Pancreas (tissue), 10 donors: ENCODE results near the gene TRPM8. TPM values are rescaled to one million over a fixed set of nuclear protein-coding genes. Genes with fewer than 3 reads are reported as not detected.
A peak's percentile ranks its signal among the peaks of the same experiment; 100 is the strongest.

ENCODE experiments used
- ATAC-seq, 4 donors: fragments of 200-7000 bp; cut with Tn5 transposase; one replicate each; pipeline versions ENCODE4 v1.8.0 to v1.9.1; 2020; ENCODE audit warnings: mild to moderate bottlenecking in 4 of 4, moderate library complexity in 4 of 4
- DNase-seq, 6 donors: peaks; one replicate each; pipeline ENCODE4 v3.0.0-alpha.2; 2020
- FAIRE-seq: peaks from 2 replicates; lab custom pipeline; 2012; peaks lifted over from hg19 to GRCh38; lab: Jason Lieb, UNC
- H3K27ac ChIP-seq, 4 donors: fragments of 200-600 bp; sonication (generic); 1 replicate in 3 of 4; 2 replicates in 1 of 4; pipeline versions ENCODE4 v1.5.0 to v1.8.0; 2020
- H3K27me3 ChIP-seq, 4 donors: fragments of 200-600 bp; one replicate each; pipeline ENCODE4 v1.8.0; 2021
- H3K36me3 ChIP-seq, 3 donors: fragments of 200-600 bp; sonication (generic) in 1 of 3; one replicate each; pipeline versions ENCODE4 v1.5.0 to v1.8.0; 2020 to 2021
- H3K4me1 ChIP-seq, 3 donors: fragments of 200-600 bp; one replicate each; pipeline ENCODE4 v1.8.0; 2021
- H3K4me3 ChIP-seq, 4 donors: fragments of 200-600 bp; sonication (generic) in 2 of 4; one replicate each; pipeline versions ENCODE4 v1.5.0 to v1.8.0; 2020 to 2021
- H3K9me3 ChIP-seq, 4 donors: fragments of 200-600 bp; one replicate each; pipeline ENCODE4 v1.8.0; 2021
- WGBS, 2 donors: extraction: QIAGEN DNeasy Blood & Tissue Kit; methylation state at CpG; one replicate each; pipeline ENCODE4 v1.1.7; 2013; 5-methylcytosine and 5-hydroxymethylcytosine counted together
- intact Hi-C, 3 donors: fragments of 100-400 bp; cut with DNase I; formaldehyde crosslinking; loops; one replicate each; pipeline versions ENCODE4 v1.11.1 to v1.14.2; 2022
- polyA plus RNA-seq, 2 donors: library from polyadenylated mRNA; stranded (reverse); fragments of 200-250 nt; gene quantifications; one replicate each; pipeline ENCODE4 v1.2.3, GENCODE V29; 2013
- total RNA-seq, 6 donors: library from RNA; stranded (reverse); fragmentation: NEBNext Ultra II Directional in 4 of 6; extraction: Animal tissue kit (Norgen Biotek cat#: 25700) in 4 of 6; gene quantifications; one replicate each; pipeline versions ENCODE4 v1.2.1 to v1.2.4, GENCODE V29; 2021 to 2023
- TF ChIP-seq, protein P1 (sequence below), 4 donors: fragments of 200-600 bp; sonication (generic) in 3 of 4; IDR thresholded peaks; one replicate each; pipeline versions ENCODE4 v1.5.0 to v1.8.0; 2021; ENCODE audit warnings: antibody characterized with exemption in 4 of 4
- donor health status: healthy with polysubstance abuse.
- donor health status: DM: no; HTN: no; CAD: no; lungs with moderate emphysema.
- donor health status: DM: no; HTN: no; CAD: no.
- donor health status: control.
- donor health status: control.
- donor health status: Bipolar disorder and iron deficiency.
- donor health status: DM: yes; HTN: yes; CAD: no.
- donor health status: DM: no; HTN: no; CAD: no.
- donor health status: DM: no; HTN: no; CAD: no.
- donor health status: DM: yes; HTN: yes; CAD: no.

Gene TRPM8
- total and polyA plus RNA-seq, 8 donors, result 0.08 to 1.00 (median 0.23) TPM; not detected in 1

DNA sequence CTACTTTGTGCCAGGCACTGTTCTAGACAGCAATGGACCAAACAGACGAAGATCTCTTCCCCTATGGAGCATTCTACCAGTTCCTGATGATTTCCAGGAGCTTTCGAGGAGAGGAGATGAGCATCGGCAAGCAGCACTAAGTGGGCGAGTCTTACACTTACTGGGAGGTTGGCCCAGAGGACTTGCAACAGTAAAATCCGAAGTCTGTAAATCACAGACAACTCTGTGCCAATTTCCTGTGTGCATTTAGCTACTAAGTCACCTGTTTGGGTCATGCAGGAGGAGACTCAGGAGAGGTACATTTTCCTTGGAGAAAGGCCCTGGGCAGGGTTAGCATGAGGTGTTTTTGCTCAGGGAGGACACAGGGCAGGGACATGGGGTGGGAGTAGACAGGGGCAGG, 58.9 kb downstream of the TRPM8 start:
- no peak for DNase-seq
- ATAC-seq, result no peak
- Histone ChIP-seq H3K4me1 (peaks cover 0 to 29% (median 0%) of the 10 kb centered on the region in 3 donors), H3K27me3 (peaks cover 0 to 5% (median 0%) of the 10 kb centered on the region in 4 donors), H3K4me3 (no peak overlapping the region), H3K9me3 (no peaks in the 10 kb centered on the region), H3K36me3 (no peaks in the 10 kb centered on the region), H3K27ac (peak overlapping the region in 2 of 4 donors; percentile 70 to 72)
- TF ChIP-seq, protein P1, sequence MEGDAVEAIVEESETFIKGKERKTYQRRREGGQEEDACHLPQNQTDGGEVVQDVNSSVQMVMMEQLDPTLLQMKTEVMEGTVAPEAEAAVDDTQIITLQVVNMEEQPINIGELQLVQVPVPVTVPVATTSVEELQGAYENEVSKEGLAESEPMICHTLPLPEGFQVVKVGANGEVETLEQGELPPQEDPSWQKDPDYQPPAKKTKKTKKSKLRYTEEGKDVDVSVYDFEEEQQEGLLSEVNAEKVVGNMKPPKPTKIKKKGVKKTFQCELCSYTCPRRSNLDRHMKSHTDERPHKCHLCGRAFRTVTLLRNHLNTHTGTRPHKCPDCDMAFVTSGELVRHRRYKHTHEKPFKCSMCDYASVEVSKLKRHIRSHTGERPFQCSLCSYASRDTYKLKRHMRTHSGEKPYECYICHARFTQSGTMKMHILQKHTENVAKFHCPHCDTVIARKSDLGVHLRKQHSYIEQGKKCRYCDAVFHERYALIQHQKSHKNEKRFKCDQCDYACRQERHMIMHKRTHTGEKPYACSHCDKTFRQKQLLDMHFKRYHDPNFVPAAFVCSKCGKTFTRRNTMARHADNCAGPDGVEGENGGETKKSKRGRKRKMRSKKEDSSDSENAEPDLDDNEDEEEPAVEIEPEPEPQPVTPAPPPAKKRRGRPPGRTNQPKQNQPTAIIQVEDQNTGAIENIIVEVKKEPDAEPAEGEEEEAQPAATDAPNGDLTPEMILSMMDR (IDR thresholded peaks at IDR 0.05), result no peak
- WGBS, 2 donors, result 62 to 63% methylated on average over 5 of the region's 5 CpGs
- intact Hi-C loops, result loop anchor here in 1 of 3 donors (10.0 kb wide), 1 partner anchor 569 kb away; no protein-coding TSS in a partner anchor
- no peak for FAIRE-seq

DNA sequence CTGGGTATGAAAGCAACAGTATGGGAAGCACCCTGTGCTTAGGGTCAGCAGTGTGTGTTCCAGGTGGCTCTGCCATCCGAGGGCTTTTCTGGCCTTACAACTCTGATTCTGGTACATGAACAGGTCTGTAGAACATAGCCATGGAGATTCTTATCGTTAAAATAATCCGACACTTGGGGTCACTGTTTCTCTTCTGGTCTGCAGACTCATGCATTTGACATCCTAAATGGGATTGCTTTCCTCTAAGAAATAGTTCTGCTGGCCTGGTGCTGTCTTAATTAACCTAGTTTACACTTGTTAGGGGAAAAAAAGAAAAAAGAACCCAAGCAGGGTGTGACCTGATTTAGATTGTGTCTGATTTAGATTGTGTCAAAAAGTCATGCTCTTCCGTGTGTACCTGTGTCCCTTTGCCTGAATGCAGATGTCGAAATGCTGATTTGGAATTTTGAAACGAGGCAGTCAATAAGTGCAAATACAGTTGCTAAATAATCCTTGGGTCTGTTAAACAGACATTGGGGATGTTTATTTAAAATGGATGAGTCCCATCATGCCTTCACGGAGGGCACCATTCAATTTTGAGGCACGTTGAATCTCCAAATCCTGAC, 59.6 kb downstream of the TRPM8 start:
- H3K9me3 ChIP-seq, result no peaks in the 10 kb centered on the region
- 31 to 33% methylated on average over 8 of the region's 8 CpGs for WGBS, 2 donors
- intact Hi-C loops, result loop anchor here in 1 of 3 donors (10.0 kb wide), 1 partner anchor 568 kb away; no protein-coding TSS in a partner anchor
- H3K4me3 ChIP-seq, result no peak overlapping the region
- FAIRE-seq (no peak), ATAC-seq (peak; percentile 33 to 76 (median 60)), DNase-seq (peak in 1 of 6 donors; percentile 19)
- peaks cover 0 to 5% (median 0%) of the 10 kb centered on the region in 4 donors for H3K27me3 ChIP-seq
- H3K36me3 ChIP-seq, result no peaks in the 10 kb centered on the region
- TF ChIP-seq, protein P1 (IDR thresholded peaks at IDR 0.05), result peak in 2 of 4 donors; percentile 11 to 18
- H3K4me1 ChIP-seq, result peaks cover 0 to 29% (median 0%) of the 10 kb centered on the region in 3 donors
- peak overlapping the region in 2 of 4 donors; percentile 54 to 59 for H3K27ac ChIP-seq

DNA sequence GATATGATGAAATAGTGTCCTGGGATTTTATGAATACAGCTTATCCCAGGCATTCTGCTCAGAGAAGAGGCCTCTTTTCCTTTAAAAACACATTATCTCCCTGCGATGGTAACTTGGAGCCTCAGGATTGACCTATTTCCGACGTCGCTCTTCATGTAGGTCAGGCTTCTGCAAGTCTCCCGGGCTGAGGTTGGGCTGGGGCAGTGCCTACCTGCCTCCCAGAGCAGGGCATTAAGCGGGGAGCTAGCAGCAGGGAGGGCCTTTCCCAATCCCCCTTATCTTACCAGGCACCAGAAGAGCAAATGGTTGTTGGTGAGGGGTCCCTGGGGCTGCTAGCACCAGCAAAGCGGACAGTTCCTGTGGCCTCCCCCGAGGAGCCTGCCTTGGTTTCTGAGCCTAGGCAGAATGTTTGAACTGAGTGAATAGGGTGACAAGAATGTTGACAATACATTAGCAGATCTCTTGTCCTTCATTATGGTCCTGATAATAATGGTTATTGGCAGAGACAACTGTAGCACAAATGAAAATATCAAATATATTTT, 60.2 kb downstream of the TRPM8 start:
- no peak overlapping the region for H3K4me3 ChIP-seq
- 58 to 62% methylated on average over 8 of the region's 8 CpGs for WGBS, 2 donors
- H3K36me3 ChIP-seq, result no peaks in the 10 kb centered on the region
- H3K27ac ChIP-seq, result peak overlapping the region in 2 of 4 donors; percentile 54 to 59
- no peaks in the 10 kb centered on the region for H3K9me3 ChIP-seq
- no peak for FAIRE-seq
- ATAC-seq, result no peak
- DNase-seq, result no peak
- peaks cover 0 to 5% (median 0%) of the 10 kb centered on the region in 4 donors for H3K27me3 ChIP-seq
- peaks cover 0 to 29% (median 0%) of the 10 kb centered on the region in 3 donors for H3K4me1 ChIP-seq
- intact Hi-C loops, result loop anchor here in 1 of 3 donors (10.0 kb wide), 1 partner anchor 567 kb away; no protein-coding TSS in a partner anchor
- TF ChIP-seq, protein P1 (IDR thresholded peaks at IDR 0.05), result no peak

DNA sequence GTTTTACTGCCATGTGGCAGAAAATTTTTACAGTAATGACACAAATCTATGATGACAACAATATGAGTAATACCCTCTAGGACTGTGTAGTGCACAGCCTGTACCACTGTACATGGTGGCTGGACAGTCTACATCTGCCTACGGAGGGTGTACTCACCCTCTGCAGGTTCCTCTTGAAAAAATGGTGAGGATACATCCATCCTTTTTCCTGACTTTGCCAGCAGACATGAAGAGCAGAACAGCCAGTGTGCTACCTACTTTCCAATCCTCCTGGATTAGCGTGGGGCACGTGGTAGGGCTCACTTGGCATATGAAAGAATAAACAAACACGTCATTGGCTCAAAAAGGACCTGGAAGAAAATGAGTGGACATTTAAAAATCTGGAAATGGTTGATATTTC, 62.6 kb downstream of the TRPM8 start:
- Histone ChIP-seq H3K27me3 (peaks cover 0 to 5% (median 0%) of the 10 kb centered on the region in 4 donors), H3K36me3 (no peaks in the 10 kb centered on the region), H3K4me3 (no peak overlapping the region), H3K9me3 (no peaks in the 10 kb centered on the region), H3K27ac (no peak overlapping the region), H3K4me1 (peaks cover 0 to 24% (median 0%) of the 10 kb centered on the region in 3 donors)
- TF ChIP-seq, protein P1 (IDR thresholded peaks at IDR 0.05), result no peak
- FAIRE-seq (no peak), DNase-seq (no peak), ATAC-seq (no peak)
- intact Hi-C loops, result loop anchor here in 2 of 3 donors (10.0 kb wide), 1 partner anchor 565 kb away; no protein-coding TSS in a partner anchor
- WGBS, 2 donors, result 56 to 57% methylated on average over 4 of the region's 4 CpGs
